DOHH2 (cell line): ENCODE data around the gene SYNDIG1.

Experiments used
- H3F3A ChIP-seq: fragments of 200-600 bp; sonication (generic), shearing (Covaris generic); 2 replicates; pipeline ENCODE4 v1.6.0; 2016; ENCODE audit warnings: antibody characterized with exemption, mild to moderate bottlenecking; ENCODE audit not compliant: control insufficient read depth, insufficient read depth
- H3K27ac ChIP-seq: fragments of 200-600 bp; sonication (generic); 2 replicates; pipeline ENCODE4 v1.5.1; 2014; ENCODE audit warnings: low read depth, mild to moderate bottlenecking, low read length, moderate library complexity
- H3K27me3 ChIP-seq: fragments of 200-600 bp; sonication (generic); 2 replicates; pipeline ENCODE4 v1.6.1; 2014; ENCODE audit warnings: mild to moderate bottlenecking, low read length, mixed read lengths; ENCODE audit not compliant: control insufficient read depth
- H3K36me3 ChIP-seq: fragments of 200-600 bp; sonication (generic); 2 replicates; pipeline ENCODE4 v1.6.1; 2014; ENCODE audit warnings: mild to moderate bottlenecking, low read length, moderate library complexity, mixed read lengths; ENCODE audit not compliant: control insufficient read depth
- H3K4me1 ChIP-seq: fragments of 200-600 bp; sonication (generic); 2 replicates; pipeline ENCODE4 v1.6.1; 2014; ENCODE audit warnings: mild to moderate bottlenecking, low read length, mixed read lengths; ENCODE audit not compliant: control insufficient read depth
- H3K4me2 ChIP-seq: fragments of 200-600 bp; sonication (generic); 2 replicates; pipeline ENCODE4 v1.6.0; 2014; ENCODE audit warnings: mild to moderate bottlenecking, low read length, moderate library complexity
- H3K4me3 ChIP-seq: fragments of 200-600 bp; sonication (generic); 2 replicates; pipeline ENCODE4 v1.5.1; 2014; ENCODE audit warnings: mild to moderate bottlenecking, low read length, mixed read lengths
- H3K79me2 ChIP-seq: fragments of 200-600 bp; sonication (generic); 2 replicates; pipeline ENCODE4 v1.6.1; 2014; ENCODE audit warnings: mild to moderate bottlenecking, low read length, mixed read lengths; ENCODE audit not compliant: control insufficient read depth
- H3K9me2 ChIP-seq: fragments of 200-600 bp; sonication (generic); replicated peaks from 2 replicates; pipeline ENCODE4 v1.6.1; 2014; ENCODE audit warnings: mild to moderate bottlenecking, low read length, mixed read lengths; ENCODE audit not compliant: control insufficient read depth
- H3K9me3 ChIP-seq: fragments of 200-600 bp; sonication (generic); 2 replicates; pipeline ENCODE4 v1.6.1; 2014; ENCODE audit warnings: antibody characterized with exemption, low read length, mixed read lengths; ENCODE audit not compliant: control insufficient read depth, insufficient read depth
- H4K20me1 ChIP-seq: fragments of 200-600 bp; sonication (generic); 2 replicates; pipeline ENCODE4 v1.6.0; 2014; ENCODE audit warnings: low read depth, mild to moderate bottlenecking, antibody characterized with exemption, low read length, moderate library complexity; ENCODE audit not compliant: control insufficient read depth, insufficient read depth
- EZH2phosphoT487 ChIP-seq: fragments of 200-600 bp; sonication (generic); IDR thresholded peaks from 2 replicates; pipeline ENCODE4 v1.6.1; 2017; ENCODE audit warnings: borderline replicate concordance, mild to moderate bottlenecking, antibody characterized with exemption, low read length, moderate library complexity, mixed read lengths
- TF ChIP-seq, protein P1 (sequence below): fragments of 200-600 bp; sonication (generic); IDR thresholded peaks from one replicate; pipeline ENCODE4 v1.5.1; 2014; ENCODE audit warnings: antibody characterized with exemption, mild to moderate bottlenecking, low read depth, low read length; ENCODE audit not compliant: poor library complexity, severe bottlenecking

The SYNDIG1 gene

DNA sequence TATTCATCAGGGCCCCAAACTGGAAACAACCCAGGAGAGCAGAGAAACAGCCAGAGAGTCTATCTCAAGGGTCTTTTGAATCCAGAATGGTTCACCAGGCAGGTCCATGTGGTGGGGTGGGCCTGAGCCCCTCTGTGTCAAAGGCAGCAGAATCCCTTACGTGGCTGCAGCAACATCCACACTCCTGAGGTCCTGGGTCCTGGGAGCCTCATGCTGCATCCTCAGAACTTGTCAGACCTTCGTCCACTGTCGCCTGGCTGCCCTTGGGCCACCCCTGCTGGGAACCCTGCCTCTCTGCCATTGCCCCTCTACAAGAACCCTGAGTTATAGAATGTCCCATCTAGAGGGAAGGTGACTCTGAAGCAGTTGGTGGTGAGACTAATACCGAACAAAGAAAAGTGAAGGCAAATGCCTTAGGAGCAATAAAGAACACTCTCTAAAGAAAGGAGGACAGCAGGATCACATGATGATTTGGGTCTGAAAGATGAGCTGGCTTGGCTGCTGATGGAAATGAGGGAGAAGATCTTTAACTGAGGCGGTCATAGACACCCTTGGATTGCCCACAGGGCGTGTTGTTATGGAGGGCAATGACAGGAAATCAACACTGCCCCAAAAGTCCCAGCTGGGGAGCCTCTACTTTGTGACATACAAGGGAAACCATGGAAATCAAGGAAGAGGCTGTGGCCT is 161.2 kb downstream of the SYNDIG1 start:
- Histone ChIP-seq H3K27ac (no peak overlapping the region), H3K79me2 (no peaks in the 10 kb centered on the region), H3K9me3 (no peaks in the 10 kb centered on the region), H3K36me3 (no peaks in the 10 kb centered on the region), H3K4me2 (no peak overlapping the region), H3F3A (no peaks in the 10 kb centered on the region), H4K20me1 (no peaks in the 10 kb centered on the region), H3K4me3 (no peak overlapping the region), H3K9me2 (no peaks in the 10 kb centered on the region), H3K27me3 (peaks cover 5% of the 10 kb centered on the region; the same call in 1 of the 2 replicates), H3K4me1 (no peaks in the 10 kb centered on the region)
- TF ChIP-seq EZH2phosphoT487 = no peak
- TF ChIP-seq, protein P1, sequence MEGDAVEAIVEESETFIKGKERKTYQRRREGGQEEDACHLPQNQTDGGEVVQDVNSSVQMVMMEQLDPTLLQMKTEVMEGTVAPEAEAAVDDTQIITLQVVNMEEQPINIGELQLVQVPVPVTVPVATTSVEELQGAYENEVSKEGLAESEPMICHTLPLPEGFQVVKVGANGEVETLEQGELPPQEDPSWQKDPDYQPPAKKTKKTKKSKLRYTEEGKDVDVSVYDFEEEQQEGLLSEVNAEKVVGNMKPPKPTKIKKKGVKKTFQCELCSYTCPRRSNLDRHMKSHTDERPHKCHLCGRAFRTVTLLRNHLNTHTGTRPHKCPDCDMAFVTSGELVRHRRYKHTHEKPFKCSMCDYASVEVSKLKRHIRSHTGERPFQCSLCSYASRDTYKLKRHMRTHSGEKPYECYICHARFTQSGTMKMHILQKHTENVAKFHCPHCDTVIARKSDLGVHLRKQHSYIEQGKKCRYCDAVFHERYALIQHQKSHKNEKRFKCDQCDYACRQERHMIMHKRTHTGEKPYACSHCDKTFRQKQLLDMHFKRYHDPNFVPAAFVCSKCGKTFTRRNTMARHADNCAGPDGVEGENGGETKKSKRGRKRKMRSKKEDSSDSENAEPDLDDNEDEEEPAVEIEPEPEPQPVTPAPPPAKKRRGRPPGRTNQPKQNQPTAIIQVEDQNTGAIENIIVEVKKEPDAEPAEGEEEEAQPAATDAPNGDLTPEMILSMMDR = no peak

DNA sequence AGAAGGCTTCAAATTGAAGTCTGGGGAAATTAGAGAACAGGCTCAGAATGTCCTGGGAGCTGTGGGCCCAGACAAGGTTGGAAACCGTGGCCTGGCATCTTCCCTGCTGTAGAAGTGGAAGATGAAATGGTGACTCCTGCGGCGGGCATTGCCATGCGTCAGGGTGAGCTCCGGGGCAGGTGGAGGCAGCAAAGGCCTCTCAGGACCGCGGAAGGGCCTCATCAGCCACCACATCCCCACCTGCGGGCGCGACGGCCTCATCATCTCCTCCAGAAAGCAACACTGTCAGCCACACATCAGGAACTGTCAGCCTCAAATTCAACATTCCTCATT is 161.7 kb downstream of the SYNDIG1 start:
- H4K20me1 ChIP-seq = no peaks in the 10 kb centered on the region
- TF ChIP-seq, protein P1 = no peak
- TF ChIP-seq EZH2phosphoT487 = no peak
- H3F3A ChIP-seq = no peaks in the 10 kb centered on the region
- H3K36me3 ChIP-seq = no peaks in the 10 kb centered on the region
- H3K4me1 ChIP-seq = no peaks in the 10 kb centered on the region
- no peaks in the 10 kb centered on the region for H3K79me2 ChIP-seq
- H3K4me2 ChIP-seq = no peak overlapping the region
- no peaks in the 10 kb centered on the region for H3K9me2 ChIP-seq
- no peak overlapping the region for H3K27ac ChIP-seq
- peaks cover 7% of the 10 kb centered on the region; the same call in 1 of the 2 replicates for H3K27me3 ChIP-seq
- H3K9me3 ChIP-seq = no peaks in the 10 kb centered on the region
- no peak overlapping the region for H3K4me3 ChIP-seq

DNA sequence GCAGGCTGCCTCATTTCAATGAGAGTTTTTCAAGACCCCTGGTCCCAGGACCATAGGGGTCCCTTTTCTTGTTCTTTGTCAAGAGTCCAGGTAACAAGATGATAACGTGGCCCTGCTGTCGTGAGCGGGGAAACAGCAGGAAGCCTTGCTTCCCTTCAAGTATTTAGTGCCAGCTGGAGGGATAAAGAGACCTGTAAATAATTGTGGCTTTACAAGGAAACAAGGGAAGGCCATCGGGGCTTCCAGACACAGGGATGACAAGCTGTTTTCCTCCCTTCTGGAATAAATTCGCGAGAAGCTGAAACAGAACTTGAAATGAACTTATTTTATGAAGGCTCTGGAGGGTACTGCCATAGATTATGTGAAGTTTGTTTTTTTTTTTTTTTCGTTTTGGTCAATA is 163.2 kb downstream of the SYNDIG1 start:
- Histone ChIP-seq H3K4me3 (no peak overlapping the region), H3K27ac (no peak overlapping the region), H3K4me2 (no peak overlapping the region), H3F3A (no peaks in the 10 kb centered on the region), H4K20me1 (no peaks in the 10 kb centered on the region), H3K9me2 (no peaks in the 10 kb centered on the region), H3K36me3 (no peaks in the 10 kb centered on the region), H3K4me1 (no peaks in the 10 kb centered on the region), H3K79me2 (no peaks in the 10 kb centered on the region), H3K27me3 (peaks cover 7% of the 10 kb centered on the region; the same call in 1 of the 2 replicates), H3K9me3 (no peaks in the 10 kb centered on the region)
- no peak for TF ChIP-seq EZH2phosphoT487
- TF ChIP-seq, protein P1 = no peak
